Renal pelvis (tissue), 4 donors: ENCODE measurements around the gene RBM39. TPM values are rescaled to one million over a fixed set of nuclear protein-coding genes. Genes with fewer than 3 reads are reported as not detected.
"Not testable (repeated sequence)": the region's sequence is repeated elsewhere in the genome, so short reads cannot be mapped to it uniquely, and the experiment has no call there.

Experiments
- DNase-seq: peaks from one replicate; pipeline ENCODE4 v3.0.0-alpha.2; 2013
- polyA plus RNA-seq, 3 donors: library from polyadenylated mRNA; unstranded; fragments of 120-200 nt; gene quantifications; one replicate each; pipeline ENCODE4 v1.2.1, GENCODE V29; 2013; ENCODE audit not compliant: insufficient read length in 3 of 3

The RBM39 gene
- polyA plus RNA-seq, 3 donors: 540 to 689 (median 646) TPM

DNA sequence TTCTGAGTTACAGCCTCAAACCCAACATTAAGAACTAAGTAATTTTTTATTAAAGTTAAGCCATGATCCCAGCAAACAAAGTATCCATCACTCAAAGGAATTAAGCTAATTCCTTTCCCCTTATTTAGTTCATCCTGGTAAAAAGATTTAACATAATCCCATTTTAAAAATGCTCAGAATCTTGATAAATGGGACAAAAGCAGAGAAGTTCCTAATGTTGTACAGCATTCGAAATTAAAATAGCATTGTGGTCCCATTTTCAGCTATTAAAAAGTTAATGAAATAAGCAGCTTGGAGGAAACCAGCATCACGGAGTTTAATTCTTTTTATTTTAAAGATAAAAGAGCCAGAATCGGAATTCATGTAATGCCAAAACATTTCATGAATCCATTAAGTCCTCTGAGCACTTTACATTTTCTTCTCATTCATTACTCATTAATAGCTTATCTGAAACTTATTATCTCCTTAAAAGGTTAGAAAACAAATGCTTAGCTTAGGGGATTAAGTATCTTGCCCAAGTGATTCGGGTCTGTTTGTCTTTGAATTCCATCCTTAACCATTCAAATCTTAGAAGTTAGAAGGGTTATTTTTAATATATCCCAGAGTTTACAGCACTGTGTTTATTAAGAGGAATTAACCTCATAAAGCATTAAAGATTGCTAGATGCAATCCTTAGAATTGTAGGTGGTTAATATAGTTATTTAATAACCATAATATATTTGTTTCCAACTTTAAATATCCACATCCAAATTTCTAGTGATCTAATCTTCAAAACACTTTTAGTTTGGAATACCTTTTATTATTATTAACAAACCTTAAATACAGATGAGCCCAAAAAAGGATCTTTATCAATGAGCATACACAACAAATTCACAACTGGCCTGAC, 11.2 kb downstream of the RBM39 start:
- no peak for DNase-seq

DNA sequence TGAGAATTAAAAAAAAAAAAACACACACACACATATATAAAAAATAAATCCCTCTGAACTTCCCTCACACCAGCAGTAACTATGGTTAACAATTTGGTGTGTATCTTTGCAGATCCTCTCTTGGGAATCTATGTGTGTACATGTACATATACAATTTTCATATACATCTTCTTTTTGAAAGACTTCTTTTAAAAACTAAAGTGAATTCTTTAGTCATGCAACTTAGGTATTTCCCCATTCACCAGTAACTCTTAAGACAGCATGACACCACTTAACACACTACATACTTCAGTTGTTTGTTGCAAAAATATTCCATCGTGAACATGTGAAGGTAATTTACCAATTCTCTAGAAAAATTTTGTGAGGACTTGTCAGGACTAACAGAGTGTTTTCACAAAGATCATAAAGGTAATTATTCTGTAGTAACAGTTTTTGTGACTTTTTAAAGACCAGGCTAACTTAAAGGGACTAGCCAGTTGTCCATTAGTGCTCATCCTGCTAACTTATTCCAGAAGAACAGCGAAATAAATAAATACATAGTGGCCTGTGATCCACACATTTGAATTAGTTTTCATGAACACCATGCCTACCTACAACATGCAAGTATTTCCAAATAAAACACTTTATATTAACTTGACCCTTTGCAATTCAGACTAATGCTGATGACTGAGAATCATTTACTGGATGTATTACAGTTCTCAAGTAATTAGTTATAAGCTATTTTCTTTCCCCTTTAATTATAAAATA, 12.1 kb downstream of the RBM39 start:
- DNase-seq: no peak

DNA sequence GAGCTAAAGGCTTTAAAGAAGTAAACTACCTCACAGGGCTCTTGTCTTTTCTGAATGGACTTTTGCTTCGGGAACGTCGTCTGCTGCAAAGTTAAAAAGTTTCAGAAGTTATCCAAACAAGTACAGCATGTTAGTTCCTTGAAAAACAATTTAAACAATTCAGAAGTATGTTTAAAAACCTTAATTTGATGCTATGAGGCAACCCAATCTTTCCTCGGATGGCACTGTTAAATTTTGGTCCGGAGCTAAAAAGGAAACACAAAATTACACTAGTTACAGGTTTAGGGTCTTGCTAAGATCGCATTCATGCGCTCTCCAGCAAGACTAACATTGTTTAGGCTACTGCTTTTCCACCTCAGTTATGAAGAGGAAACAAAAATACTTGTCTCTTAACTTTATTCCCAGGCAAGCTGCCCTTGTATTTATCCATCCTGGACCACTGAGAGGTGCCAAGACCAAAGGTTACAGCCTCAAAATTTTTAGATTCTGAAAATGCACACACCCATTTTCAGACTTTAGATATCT, 12.7 kb downstream of the RBM39 start:
- DNase-seq: no peak

DNA sequence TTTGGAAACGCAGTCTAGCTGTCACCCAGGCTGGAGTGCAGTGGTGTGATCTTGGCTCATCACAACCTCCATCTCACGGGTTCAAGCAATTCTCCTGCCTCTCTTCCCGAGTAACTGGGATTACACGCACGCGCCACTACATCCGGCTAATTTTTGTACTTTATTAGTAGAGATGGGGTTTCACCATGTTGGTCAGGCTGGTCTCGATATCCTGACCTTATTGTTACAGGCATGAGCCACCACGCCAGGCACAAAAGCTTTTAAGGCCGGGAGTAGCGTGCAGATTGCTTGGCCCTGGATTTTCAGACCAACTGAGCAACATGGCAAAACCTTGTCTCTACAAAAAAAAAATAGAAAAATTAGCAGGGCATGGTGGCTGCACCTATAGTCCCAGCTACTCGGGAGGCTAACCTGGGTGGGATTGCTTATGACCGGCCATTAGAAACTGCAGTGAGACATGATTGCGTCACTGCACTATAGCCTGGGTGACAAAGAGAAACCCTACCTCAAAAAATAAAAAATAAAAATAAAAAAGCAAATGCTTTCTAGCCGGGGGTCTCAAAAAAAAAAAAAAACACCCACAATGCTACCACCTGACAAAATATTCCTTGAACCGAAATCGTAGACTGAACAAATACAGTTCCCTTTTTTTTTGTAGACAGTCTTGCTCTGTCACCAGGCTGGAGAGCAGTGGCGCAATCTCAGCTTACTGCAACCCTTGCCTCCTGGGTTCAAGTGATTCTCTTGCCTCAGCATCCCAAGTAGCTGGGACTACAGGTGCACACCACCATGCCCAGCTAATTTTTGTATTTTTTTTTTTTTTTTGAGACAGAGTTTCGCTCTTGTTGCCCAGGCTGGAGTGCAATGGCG, 15.0 kb downstream of the RBM39 start:
- DNase-seq: no peak

DNA sequence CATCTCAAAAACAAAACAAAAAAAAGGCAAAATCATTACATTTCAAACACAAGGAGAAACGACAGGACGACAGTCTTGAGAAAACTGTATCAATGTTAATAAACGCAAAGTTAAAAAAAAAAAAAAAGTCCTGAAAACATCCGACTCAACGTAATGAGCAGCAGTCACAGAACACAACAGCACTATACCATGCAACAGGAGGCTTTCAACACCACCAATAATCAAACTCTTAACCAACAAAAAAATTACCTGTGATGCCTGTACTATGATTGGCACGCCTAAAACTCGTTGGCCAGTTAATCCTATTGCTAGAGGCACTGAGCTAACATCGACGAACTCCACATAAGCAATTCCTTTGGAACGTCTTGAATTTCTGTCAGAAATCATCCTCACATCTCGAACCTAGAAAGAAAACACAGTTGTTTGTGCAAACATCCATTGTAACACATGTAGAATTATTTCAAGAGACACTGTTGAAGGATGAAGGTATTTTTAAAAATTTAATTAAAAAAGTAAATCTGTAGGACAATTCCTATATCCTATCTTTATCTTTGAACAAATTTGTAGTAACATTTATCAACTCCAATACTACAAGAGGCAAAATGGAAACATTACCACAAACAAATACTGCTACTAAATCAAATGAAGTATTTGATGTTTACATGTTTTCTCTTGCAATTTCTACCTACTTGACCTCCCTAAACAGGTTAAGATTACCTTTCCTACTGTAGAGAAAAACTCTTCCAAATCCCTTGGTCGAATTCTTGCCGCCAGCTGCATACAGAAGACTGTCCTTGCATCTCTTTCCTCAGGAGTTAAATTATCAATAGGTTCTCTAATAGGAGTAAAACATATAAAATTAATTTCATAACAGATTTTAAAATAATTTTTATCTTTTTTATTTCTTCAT, 17.5 kb downstream of the RBM39 start:
- no peak for DNase-seq

- DNase-seq: not testable (repeated sequence)
Measured at GRCh38 chr20:35723652-35724320, 18.3 kb downstream of the RBM39 start.

DNA sequence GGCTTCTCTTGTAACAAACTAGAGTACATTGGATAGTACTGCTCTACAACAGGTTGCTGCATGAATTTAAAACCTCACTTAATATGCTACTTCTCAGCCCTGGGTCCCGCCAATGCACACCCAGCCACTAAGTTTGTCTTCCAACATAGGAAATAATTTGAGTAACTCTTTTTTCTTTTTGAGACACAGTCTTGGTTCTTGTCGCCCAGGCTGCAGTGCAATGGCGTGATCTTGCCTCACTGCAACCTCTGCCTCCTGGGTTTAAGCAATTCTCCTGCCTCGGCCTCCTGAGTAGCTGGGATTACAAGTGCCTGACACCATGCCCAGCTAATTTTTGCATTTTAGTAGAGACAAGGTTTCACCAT, 18.8 kb downstream of the RBM39 start:
- not testable (repeated sequence) for DNase-seq

DNA sequence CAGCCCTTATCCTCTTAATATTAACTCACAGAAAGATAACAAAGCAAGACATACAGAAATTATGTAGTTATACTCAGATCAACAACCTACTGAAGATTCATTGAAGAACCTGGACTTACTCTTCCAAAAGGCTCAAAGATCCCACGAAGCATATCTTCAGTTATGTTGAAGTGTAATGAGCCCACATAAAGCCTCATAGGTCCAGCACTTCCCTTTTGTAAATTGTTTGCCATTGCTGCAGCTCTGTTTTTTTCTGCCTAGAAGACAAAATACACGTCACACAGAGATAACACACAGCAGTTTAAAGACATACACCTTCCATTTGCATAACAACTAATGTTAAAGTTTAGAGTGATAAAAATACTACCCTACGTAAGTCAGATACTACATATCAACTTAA, 20.4 kb downstream of the RBM39 start:
- DNase-seq: no peak

DNA sequence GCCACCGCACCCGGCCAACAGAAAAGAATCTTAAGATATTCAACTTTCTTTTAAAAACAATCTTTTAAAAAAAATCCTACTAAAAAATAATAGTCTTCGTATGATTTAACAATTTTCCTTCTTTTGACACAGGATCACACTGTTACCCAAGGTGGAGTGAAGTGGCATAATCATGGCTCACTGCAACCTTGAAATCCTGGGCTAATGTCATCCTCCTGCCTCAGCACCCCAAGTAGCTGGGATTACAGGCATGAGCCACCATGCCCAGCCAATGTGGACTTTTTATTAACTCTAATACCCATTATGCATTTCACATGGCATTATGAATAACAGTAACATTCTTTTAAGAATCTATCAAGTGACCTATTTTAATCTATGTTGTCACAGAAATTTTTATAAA, 20.8 kb downstream of the RBM39 start:
- no peak for DNase-seq

DNA sequence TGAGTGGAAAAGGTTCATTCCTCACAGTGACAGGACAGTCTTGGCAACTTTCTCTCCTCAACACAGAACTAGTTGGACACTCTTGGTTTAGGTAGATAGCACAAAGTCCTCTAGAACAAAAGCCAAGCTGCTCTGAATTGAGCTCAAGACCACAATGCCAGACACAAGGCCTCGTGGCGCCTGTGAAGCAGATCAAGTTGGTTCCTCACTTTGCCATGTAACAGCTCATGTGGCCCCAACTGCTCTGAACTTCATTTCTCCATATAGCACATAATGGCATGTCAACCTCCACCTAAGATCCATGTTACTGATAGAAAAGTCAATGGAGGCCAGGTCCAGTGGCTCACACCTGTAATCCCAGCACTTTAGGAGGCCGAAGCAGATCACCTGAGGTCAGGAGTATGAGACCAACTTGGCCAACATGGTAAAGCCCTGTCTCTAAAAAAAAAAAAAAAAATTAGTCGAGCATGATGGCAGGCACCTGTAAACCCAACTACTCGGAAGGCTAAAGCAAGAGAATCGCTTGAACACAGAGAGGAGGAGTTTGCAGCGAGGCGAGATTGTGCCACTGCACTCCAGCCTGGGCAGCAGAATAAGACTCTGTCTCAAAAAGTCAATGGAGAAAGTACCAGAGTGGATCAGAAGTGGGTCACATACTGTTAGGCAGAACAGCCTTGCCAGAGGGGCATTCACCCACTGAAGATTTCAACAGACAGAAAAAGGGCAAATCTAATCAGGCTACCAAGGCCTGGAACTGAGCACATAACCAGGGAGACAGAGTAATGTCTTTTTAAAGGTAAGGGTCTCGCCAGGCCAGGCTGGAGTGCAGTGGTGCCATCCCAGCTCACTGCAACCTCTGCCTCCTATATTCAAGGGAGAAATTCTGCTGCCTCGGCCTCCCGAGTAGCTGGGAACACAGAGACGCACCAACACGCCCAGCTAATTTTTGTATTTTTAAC, 21.6 kb downstream of the RBM39 start:
- no peak for DNase-seq

- no peak for DNase-seq
Measured at GRCh38 chr20:35719717-35720116, 22.3 kb downstream of the RBM39 start.

GRCh38 chr20:35718972-35719635, 23.0 kb downstream of the RBM39 start:
- DNase-seq: no peak

DNA sequence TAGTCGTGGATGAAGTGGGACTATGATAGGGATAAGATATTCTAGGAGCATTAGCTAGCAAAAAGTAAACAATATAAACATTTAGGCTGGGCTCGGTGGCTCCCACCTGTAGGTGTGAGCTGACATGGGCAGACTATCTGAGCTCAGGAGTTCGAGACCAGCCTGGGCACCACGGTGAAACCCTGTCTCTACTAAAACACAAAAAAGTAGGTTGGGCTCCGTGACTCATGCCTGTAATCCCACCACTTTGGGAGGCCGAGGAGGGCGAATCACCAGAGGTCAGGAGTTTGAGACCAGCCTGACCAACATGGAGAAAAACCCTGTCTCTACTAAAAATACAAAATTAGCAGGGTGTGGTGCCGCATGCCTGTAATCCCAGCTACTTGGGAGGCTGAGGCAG, 23.7 kb downstream of the RBM39 start:
- DNase-seq: not testable (repeated sequence)

DNA sequence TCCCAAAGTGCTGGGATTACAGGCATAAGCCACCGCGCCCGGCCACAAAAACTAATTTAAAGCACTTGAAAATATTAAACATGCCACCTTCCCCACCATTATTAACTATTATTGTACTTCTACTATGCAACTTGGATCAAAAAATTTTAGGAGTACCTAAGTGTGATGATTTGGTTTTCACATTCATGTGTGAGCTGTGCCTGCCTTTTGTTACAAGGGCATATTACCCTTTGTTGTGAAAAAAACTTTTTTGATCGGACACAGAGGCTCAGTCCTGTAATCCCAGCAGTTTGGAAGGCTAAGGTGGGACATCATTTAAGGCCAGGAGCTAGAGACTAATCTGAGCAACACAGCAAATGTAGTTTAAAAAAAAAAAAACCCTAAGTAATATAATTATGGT, 25.7 kb downstream of the RBM39 start:
- no peak for DNase-seq

- DNase-seq: no peak
Measured at GRCh38 chr20:35715652-35716051, 26.4 kb downstream of the RBM39 start.

- DNase-seq: no peak
Measured at GRCh38 chr20:35714127-35714526, 27.9 kb downstream of the RBM39 start.

GRCh38 chr20:35713120-35713519, 28.9 kb downstream of the RBM39 start:
- not testable (repeated sequence) for DNase-seq

DNA sequence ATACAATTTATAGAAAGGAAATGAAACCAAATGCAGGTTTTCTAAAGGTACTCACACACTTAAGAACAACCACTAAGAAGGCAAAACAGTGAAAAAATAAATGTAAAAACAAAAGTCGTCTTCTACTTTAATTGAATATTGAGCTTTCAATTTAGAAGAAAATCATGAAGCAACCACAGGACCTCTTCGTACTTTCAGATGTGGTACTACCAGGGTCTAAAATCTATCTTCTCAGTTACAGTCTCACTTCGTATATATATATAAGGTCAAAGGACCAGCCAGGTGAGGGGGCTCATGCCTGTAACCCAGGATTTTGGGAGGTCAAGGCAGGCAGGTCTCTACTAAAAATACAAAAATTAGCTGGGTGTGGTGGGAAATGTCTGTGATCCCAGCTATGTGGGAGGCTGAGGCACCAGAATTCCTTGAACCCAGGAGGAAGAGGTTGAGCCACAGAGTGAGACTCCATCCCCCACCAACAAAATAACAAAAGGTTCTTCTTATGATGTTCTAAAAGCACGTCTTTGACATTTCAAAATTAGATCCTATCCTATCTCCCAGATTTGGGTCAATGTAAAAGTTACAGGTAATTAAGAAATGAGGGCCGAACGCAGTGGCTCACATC, 30.4 kb downstream of the RBM39 start:
- DNase-seq: no peak
